Gastroesophageal sphincter (tissue), 3 donors: Measurements from ENCODE around the gene R3HDM2.

Source experiments
- CTCF ChIP-seq, 4 experiments: fragments of 200-600 bp in 2 of 4; fragments of 450-650 bp in 2 of 4; sonication (generic) in 1 of 4; IDR thresholded peaks; one replicate each; pipeline ENCODE4 v1.5.1; 2017 to 2019; ENCODE audit warnings: antibody characterized with exemption in 4 of 4, mild to moderate bottlenecking in 2 of 4, moderate library complexity in 2 of 4
- EP300 ChIP-seq: sonication (generic); formaldehyde crosslinking; IDR thresholded peaks from one replicate; pipeline ENCODE4 v1.6.1; 2017; ENCODE audit warnings: antibody characterized with exemption, mild to moderate bottlenecking
- POLR2A ChIP-seq, 2 donors: fragments of 450-650 bp; IDR thresholded peaks; one replicate each; pipeline ENCODE4 v1.6.1; 2017; ENCODE audit warnings: antibody characterized with exemption in 2 of 2, mild to moderate bottlenecking in 2 of 2, moderate library complexity in 1 of 2
- POLR2AphosphoS5 ChIP-seq: sonication (generic); formaldehyde crosslinking; IDR thresholded peaks from one replicate; pipeline ENCODE4 v1.6.1; 2017; ENCODE audit warnings: antibody characterized with exemption

- TF ChIP-seq CTCF (IDR thresholded peaks at IDR 0.05) (no peak), POLR2A (IDR thresholded peaks at IDR 0.05) (no peak), EP300 (no peak), POLR2AphosphoS5 (no peak)
These were observed 15.6 kb upstream of the R3HDM2 start for GRCh38 chr12:57446292-57446960.
